ENCODE data around the gene WNT1.
A peak's percentile ranks its signal among the peaks of the same experiment; 100 is the strongest.

WNT1 gene

GRCh38 chr12:49017891-49018260 lies 39.8 kb downstream of the WNT1 start:
- CTCF ChIA-PET: interaction anchor here (0.8 to 14.3 kb wide), 8 partner anchors 9 to 46 kb away, joined by 4 to 253 read pairs (median 6); partner anchors contain the start of gene DDN
- no peak for DNase-seq (ENCODE audit: extremely low spot score)
- TF ChIP-seq, protein P1, sequence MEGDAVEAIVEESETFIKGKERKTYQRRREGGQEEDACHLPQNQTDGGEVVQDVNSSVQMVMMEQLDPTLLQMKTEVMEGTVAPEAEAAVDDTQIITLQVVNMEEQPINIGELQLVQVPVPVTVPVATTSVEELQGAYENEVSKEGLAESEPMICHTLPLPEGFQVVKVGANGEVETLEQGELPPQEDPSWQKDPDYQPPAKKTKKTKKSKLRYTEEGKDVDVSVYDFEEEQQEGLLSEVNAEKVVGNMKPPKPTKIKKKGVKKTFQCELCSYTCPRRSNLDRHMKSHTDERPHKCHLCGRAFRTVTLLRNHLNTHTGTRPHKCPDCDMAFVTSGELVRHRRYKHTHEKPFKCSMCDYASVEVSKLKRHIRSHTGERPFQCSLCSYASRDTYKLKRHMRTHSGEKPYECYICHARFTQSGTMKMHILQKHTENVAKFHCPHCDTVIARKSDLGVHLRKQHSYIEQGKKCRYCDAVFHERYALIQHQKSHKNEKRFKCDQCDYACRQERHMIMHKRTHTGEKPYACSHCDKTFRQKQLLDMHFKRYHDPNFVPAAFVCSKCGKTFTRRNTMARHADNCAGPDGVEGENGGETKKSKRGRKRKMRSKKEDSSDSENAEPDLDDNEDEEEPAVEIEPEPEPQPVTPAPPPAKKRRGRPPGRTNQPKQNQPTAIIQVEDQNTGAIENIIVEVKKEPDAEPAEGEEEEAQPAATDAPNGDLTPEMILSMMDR (IDR thresholded peaks at IDR 0.05; ENCODE audit: control extremely low read depth, extremely low read depth, low read depth, missing control alignments): no peak
- POLR2A ChIA-PET: interaction anchor here (0.9 to 1.1 kb wide), 3 partner anchors 18 to 113 kb away, joined by 3 to 4 read pairs (median 3); partner anchors contain the start of gene TUBA1B

- peak; percentile 99 for DNase-seq (ENCODE audit: extremely low spot score)
- TF ChIP-seq, protein P1 (IDR thresholded peaks at IDR 0.05; ENCODE audit: control extremely low read depth, extremely low read depth, low read depth, missing control alignments): peak; percentile 53
- ChIA-PET CTCF (interaction anchor here (0.8 to 18.9 kb wide), 14 partner anchors 9 to 45 kb away, joined by 4 to 253 read pairs (median 6); partner anchors contain the start of gene DDN), POLR2A (interaction anchor here (0.9 to 1.1 kb wide), 3 partner anchors 19 to 113 kb away, joined by 3 to 4 read pairs (median 3); partner anchors contain the start of gene TUBA1B)
Observed at GRCh38 chr12:49018261-49019119, 40.4 kb downstream of the WNT1 start, which contains the start of gene PRKAG1. Gene PRKAG1 (minus strand): TSS chr12:49018776. CDS start chr12:49018740, 36 bp downstream.

DNA sequence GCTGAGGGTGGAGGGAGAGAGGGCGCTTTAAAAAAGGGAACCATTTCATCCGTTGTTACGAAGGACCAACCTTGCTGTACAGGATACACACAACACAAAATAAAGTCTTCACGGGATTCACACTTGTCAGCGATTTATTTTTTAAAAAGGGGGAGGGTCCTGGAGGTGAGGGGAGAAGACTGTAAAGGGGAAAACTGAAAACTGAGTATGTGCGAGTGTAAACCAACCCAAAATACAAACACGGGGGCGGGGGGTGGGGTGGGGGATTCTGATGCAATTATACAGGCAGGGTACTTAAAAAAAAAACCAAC lies 41.0 kb downstream of the WNT1 start:
- TF ChIP-seq, protein P1 (IDR thresholded peaks at IDR 0.05; ENCODE audit: control extremely low read depth, extremely low read depth, low read depth, missing control alignments): no peak
- CTCF ChIA-PET: interaction anchor here (0.9 to 18.9 kb wide), 16 partner anchors 9 to 74 kb away, joined by 3 to 203 read pairs (median 7); partner anchors contain the start of gene WNT1
- no peak for DNase-seq (ENCODE audit: extremely low spot score)
- POLR2A ChIA-PET: interaction anchor here (0.8 to 1.2 kb wide), 2 partner anchors 21 to 112 kb away, joined by 3 to 6 read pairs; partner anchors contain the start of gene TUBA1B

- TF ChIP-seq, protein P1 (IDR thresholded peaks at IDR 0.05; ENCODE audit: control extremely low read depth, extremely low read depth, low read depth, missing control alignments): peak; percentile 42
- ChIA-PET CTCF (interaction anchor here (0.8 to 18.9 kb wide), 23 partner anchors 8 to 534 kb away, joined by 3 to 203 read pairs (median 6); partner anchors contain the start of genes TUBA1B and WNT1), POLR2A (interaction anchor here (0.7 to 1.2 kb wide), 3 partner anchors 22 to 111 kb away, joined by 3 to 6 read pairs (median 3); partner anchors contain the start of gene TUBA1B)
- DNase-seq (ENCODE audit: extremely low spot score): peak; percentile 70
Observed at GRCh38 chr12:49019443-49020324, 41.6 kb downstream of the WNT1 start.

DNA sequence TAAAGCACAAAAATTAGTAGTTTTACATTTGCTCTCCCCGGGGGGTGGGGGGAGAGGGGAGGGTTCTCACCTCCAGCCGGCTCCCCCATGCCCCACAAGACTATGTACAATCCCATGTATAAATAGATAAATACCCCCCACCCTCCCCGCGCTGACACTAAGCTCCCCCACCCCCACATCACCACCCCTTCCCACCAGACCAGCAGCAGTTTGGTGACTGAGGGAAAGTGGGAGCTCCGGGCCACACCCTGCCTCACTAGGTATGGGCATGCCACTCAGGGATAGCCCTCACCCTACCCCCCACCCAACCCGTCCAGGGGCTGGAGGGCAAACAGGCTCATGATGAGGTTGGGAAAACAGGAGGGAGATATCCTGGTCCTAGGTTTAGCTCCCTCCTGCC lies 42.3 kb downstream of the WNT1 start:
- TF ChIP-seq, protein P1 (IDR thresholded peaks at IDR 0.05; ENCODE audit: control extremely low read depth, extremely low read depth, low read depth, missing control alignments): no peak
- ChIA-PET CTCF (interaction anchor here (0.8 to 18.9 kb wide), 20 partner anchors 8 to 534 kb away, joined by 3 to 203 read pairs (median 6); partner anchors contain the start of genes TUBA1B and WNT1), POLR2A (interaction anchor here (0.7 to 1.2 kb wide), 2 partner anchors 23 to 104 kb away, joined by 3 to 6 read pairs; no protein-coding TSS in a partner anchor)
- DNase-seq (ENCODE audit: extremely low spot score): no peak

Data from GM10248 (cell line).